Measurements from ENCODE around the gene SIX3.
A peak's percentile ranks its signal among the peaks of the same experiment; 100 is the strongest.

SIX3 gene

DNA sequence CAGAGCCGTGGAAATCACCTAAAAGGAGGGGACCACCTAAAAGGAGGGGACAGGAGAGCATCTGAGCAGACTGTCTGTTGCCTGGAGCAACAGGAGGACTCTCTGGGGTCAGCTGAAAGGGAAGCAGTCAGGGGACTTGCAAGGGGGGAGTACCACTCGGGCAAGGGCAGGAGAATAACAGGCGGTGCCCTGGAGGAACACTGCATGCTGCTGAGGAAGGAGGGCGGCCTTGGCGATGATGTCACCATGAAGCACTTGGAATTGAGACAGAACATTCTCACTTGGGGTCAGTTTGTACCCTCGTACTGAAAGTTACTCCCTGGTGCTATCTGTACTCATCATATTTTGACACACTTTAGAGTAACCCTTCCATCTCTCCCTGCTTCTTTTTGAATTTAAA is 18.4 kb downstream of the SIX3 start:
- no peak for DNase-seq

DNA sequence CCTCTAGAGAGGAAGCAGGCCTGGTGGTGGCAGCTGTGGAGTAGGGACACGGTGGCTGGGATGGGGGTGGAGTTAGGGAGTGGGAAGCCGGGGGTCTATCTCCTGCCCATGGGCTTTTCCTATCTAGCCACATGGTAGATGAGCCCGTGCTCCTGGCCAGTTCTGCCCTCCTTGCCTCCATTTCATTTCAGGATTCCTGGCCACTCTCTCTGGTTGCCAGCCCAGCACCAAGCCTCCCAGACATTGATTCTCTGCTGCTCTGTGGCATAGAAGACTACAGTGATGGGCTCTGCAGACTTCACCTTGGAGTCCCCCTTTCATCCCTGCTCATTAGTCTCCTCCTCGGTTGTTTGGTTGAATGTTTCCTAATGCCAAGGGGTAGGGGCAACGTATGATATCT is 19.4 kb downstream of the SIX3 start:
- no peak for DNase-seq

- DNase-seq: no peak
These were observed 20.7 kb downstream of the SIX3 start for GRCh38 chr2:44962176-44962695.

DNA sequence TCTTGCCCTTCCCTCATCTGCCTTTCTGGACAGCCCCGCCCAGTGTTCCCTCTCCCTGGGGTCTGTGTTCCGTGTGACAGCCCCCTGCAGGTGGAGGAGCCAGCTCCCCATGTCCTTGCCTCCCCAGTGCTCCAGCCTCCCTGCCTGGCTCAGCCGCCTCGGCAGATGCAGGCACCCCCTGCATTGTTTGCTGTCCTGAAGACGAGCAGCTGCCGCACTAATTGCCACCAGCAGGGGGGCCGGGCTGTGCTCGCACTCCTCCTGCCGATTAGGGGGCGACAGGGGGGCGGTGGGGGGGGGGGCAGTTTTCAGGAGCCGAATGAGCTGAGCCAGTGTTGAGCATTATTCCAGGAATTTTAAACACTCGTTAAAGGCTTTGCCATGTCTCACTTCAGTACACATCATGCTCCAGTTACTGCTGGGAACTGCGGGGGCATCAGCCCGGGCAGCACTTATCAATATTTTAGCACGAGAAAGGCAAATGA is 23.3 kb downstream of the SIX3 start:
- no peak for DNase-seq

DNA sequence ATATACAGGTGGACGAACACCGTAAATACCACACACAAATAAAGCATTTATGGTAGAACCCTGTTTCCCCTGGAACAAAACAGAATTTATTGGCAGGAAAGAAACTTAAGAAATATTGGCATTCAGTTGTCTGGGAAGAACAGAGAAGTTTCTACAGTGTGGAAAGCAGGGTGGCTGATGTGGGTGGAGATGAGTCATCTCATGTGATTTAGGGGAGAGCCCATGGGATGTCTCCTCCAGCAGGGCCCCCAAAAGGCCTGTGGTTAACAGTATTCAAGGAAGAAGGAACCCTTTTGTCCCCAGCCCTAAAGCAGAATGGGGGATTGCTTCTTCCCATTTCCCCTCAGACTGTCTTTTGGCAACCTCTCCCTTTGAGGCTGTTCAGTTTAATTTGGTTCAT is 24.2 kb downstream of the SIX3 start:
- DNase-seq: no peak

DNA sequence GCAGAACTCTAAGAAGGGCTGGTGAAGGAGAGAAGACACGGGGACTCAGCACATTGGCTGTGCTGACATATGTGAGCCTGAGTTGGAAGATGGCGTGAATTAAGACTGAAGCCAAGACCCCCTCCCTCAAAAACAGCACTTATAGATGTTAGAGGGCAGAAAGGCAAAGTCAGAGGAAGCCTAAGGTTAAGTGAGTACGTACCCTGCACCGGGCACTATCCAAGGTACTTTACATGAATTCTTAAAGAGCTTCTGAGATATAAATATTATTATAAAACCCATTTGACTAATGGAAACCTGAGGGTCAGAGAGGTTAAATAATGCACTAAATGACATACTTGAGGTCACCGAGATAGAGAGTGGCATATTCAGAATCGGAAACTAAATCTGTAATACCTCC is 25.6 kb downstream of the SIX3 start:
- no peak for DNase-seq

GRCh38 chr2:44967727-44968432 is 26.4 kb downstream of the SIX3 start:
- DNase-seq: no peak

GRCh38 chr2:44969936-44970335 is 28.4 kb downstream of the SIX3 start:
- no peak for DNase-seq

- DNase-seq: no peak
These were observed 29.4 kb downstream of the SIX3 start for GRCh38 chr2:44970846-44971450.

DNA sequence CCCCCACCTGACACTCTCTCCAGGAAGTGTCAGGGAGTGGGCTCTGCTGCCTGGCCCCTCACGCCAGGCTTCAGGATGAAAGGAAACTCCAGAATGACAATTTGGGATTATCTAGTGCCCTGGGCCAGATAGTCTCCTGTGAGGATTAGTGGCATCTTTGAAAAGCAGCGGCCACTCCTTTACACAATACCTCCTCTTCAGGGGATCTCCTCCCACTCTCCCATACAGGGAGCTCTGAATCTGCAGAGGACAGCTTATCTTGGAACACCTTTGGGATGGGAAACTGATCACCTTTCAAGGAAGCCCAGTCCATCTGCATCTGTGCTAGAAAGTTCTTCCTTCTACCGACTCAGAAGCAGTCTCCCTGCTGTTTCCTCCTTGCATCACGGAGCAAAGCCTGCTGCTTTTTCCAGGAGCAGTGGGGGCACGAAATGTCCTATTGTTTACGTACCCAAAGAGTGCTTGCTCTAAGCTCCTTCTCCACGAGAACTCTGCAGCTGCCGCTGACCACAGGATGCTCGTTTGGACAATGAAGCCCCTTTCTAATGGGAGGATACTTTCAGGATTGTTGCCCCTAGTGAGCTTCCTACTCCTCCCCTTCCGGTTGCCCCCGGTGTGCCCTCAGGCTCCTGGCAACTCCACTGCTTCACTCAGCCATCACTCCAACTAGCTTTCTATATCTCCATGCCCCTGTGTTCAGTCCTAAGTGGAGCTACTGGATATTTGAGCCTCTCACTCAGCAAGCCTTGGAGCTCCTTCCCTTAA is 31.5 kb downstream of the SIX3 start:
- DNase-seq: no peak

- DNase-seq: no peak
These were observed 32.7 kb downstream of the SIX3 start for GRCh38 chr2:44974064-44974715.

- DNase-seq: no peak
These were observed 34.3 kb downstream of the SIX3 start for GRCh38 chr2:44975571-44976450.

- no peak for DNase-seq
These were observed 38.1 kb downstream of the SIX3 start for GRCh38 chr2:44979581-44979980.

- DNase-seq: no peak
These were observed 39.5 kb downstream of the SIX3 start for GRCh38 chr2:44980751-44981713.

DNA sequence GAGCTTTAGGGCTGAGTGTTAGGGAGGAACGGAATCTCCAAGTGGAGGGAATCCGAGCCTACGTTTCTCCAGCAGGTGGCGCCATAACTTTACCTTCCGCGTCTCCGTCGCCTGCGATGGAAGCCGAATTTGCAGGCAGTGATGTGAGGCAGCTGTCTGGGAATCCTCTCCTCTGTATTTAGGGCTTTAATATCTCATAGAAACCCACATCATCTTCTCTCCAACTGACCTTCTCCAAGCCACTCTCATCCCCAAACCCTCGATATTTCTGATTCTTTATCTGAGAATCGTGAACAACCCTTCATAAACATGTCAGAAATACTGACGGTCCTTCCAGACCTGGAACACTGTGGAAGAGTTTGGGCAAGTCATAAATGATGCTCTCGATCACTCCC is 40.2 kb downstream of the SIX3 start:
- peak; percentile 39 to 58 for DNase-seq

- DNase-seq: no peak
These were observed 42.5 kb downstream of the SIX3 start for GRCh38 chr2:44983836-44984604.

DNA sequence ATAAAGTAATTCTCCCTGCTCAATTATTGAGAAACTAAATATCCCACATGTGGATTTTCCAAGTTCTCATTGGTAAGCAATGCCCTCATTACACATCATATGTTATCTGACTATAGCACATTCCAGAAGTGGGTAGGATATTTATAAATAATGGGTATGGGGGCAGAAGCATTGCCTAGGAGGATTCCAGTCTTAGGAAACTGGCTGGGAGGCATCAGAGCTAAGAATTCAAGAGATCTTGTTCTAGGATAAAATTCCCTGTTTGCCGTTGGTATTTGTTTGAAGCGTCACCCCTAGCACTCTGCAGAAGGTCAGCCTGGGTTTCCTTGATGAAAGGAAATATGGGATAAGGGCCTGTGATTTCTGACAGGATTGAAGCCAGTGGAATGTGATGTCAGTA is 47.7 kb downstream of the SIX3 start:
- no peak for DNase-seq

- DNase-seq: no peak
These were observed 52.9 kb downstream of the SIX3 start for GRCh38 chr2:44994377-44994776.
